Spleen (tissue), 7 donors: ENCODE data around the gene GSPT1.

Experiments
- CTCF ChIP-seq, 11 experiments: fragments of 200-600 bp in 7 of 11; fragments of 450-650 bp in 4 of 11; sonication (generic) in 4 of 11; IDR thresholded peaks in 8 of 11; conservative IDR thresholded peaks in 3 of 11; 1 replicate in 7 of 11; 2 replicates in 4 of 11; pipeline versions ENCODE4 v1.4.0 to v1.8.0; 2016 to 2021; ENCODE audit warnings: antibody characterized with exemption in 11 of 11, inconsistent platforms in 4 of 11, mild to moderate bottlenecking in 1 of 11
- POLR2A ChIP-seq, 3 donors: fragments of 450-650 bp; IDR thresholded peaks; one replicate each; pipeline ENCODE4 v1.5.1; 2017; ENCODE audit warnings: antibody characterized with exemption in 3 of 3, mild to moderate bottlenecking in 1 of 3
- POLR2AphosphoS5 ChIP-seq, 3 donors: sonication (generic); formaldehyde crosslinking; IDR thresholded peaks; one replicate each; pipeline ENCODE4 v1.5.1; 2017; ENCODE audit warnings: antibody characterized with exemption in 3 of 3
- donor health status: DM: no; HTN: no; CAD: no; lungs with moderate emphysema.
- donor health status: DM: no; HTN: no; CAD: no.
- donor health status: DM: no; HTN: no; CAD: no.

- TF ChIP-seq CTCF (IDR thresholded peaks at IDR 0.05 in 8 of 11, conservative IDR thresholded peaks at IDR 0.05 in 3 of 11) = no peak
- no peak for TF ChIP-seq POLR2A (IDR thresholded peaks at IDR 0.05)
- no peak for TF ChIP-seq POLR2AphosphoS5 (IDR thresholded peaks at IDR 0.05)
Measured at GRCh38 chr16:11948819-11949218, 33.1 kb upstream of the GSPT1 start.
